Choroid plexus epithelial cell (primary cell): ENCODE data around the gene GRK3.
"Not testable (repeated sequence)": the region's sequence is repeated elsewhere in the genome, so short reads cannot be mapped to it uniquely, and the experiment has no call there.

Experiments used
- DNase-seq: peaks from one replicate; pipeline ENCODE4 v3.0.0-alpha.2; 2010; ENCODE audit warnings: low read depth
- H3K4me3 ChIP-seq: 2 replicates; pipeline ENCODE4 v1.5.1; 2011; ENCODE audit warnings: low read depth, mild to moderate bottlenecking, control low read depth, low read length, moderate library complexity
- TF ChIP-seq, protein P1 (sequence below): conservative IDR thresholded peaks from 2 replicates; pipeline ENCODE4 v1.5.1; 2011; ENCODE audit warnings: low read depth, mild to moderate bottlenecking, control low read depth, inconsistent platforms, low read length, moderate library complexity

Gene GRK3

GRCh38 chr22:25554238-25554671 is 10.2 kb upstream of the GRK3 start:
- no peak overlapping the region for H3K4me3 ChIP-seq
- no peak for DNase-seq
- TF ChIP-seq, protein P1, sequence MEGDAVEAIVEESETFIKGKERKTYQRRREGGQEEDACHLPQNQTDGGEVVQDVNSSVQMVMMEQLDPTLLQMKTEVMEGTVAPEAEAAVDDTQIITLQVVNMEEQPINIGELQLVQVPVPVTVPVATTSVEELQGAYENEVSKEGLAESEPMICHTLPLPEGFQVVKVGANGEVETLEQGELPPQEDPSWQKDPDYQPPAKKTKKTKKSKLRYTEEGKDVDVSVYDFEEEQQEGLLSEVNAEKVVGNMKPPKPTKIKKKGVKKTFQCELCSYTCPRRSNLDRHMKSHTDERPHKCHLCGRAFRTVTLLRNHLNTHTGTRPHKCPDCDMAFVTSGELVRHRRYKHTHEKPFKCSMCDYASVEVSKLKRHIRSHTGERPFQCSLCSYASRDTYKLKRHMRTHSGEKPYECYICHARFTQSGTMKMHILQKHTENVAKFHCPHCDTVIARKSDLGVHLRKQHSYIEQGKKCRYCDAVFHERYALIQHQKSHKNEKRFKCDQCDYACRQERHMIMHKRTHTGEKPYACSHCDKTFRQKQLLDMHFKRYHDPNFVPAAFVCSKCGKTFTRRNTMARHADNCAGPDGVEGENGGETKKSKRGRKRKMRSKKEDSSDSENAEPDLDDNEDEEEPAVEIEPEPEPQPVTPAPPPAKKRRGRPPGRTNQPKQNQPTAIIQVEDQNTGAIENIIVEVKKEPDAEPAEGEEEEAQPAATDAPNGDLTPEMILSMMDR, result no peak

DNA sequence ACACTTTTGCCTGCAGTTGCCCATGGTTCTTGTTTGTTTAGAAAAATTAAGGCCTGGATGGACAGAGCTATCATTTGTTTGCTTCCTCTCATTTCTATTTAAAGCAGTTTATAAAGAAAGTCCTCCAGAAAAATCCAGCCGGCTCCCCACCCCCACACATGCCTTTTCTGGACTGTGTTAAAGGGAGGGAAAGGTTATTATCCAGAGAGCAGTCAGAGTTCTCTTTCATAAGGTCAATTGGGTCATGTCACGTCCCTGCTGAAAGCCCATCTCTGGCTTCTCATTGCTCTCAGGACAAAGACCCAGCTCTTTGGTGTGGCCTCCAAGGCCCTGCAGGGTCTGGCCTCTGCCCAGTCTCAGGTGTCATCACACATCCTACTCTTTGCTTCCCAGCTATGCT is 9.8 kb upstream of the GRK3 start:
- DNase-seq, result no peak
- H3K4me3 ChIP-seq, result no peak overlapping the region
- TF ChIP-seq, protein P1, result no peak

DNA sequence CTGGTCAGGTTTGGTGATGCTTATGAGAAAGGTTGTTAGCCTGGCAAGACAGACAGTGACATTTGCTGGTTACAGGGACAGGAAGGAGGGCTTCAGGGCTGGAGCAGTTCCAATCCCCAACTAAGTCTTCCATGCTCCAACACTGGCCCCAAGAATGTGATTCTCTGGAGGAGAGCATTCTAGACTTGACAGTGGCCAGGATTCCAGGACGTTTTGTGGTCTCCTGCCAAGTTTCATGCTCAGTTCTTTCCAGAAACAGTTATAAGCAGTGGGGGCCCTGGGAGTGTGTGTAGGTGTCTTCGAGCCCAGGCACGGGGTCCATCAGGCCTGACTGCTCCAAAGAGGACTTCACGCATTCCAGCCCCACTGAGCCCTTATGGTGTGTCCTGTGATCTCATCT is 8.9 kb upstream of the GRK3 start:
- no peak for DNase-seq
- no peak overlapping the region for H3K4me3 ChIP-seq
- TF ChIP-seq, protein P1, result no peak

GRCh38 chr22:25557218-25557617 is 7.3 kb upstream of the GRK3 start:
- H3K4me3 ChIP-seq, result no peak overlapping the region
- no peak for DNase-seq
- TF ChIP-seq, protein P1, result no peak

GRCh38 chr22:25558341-25558740 is 6.1 kb upstream of the GRK3 start:
- no peak overlapping the region for H3K4me3 ChIP-seq
- TF ChIP-seq, protein P1, result no peak
- DNase-seq, result no peak

GRCh38 chr22:25559910-25560309 is 4.6 kb upstream of the GRK3 start:
- DNase-seq, H3K4me3 ChIP-seq: not testable (repeated sequence)

- H3K4me3 ChIP-seq, DNase-seq: not testable (repeated sequence)
These were observed 3.3 kb upstream of the GRK3 start for GRCh38 chr22:25561182-25561581.

DNA sequence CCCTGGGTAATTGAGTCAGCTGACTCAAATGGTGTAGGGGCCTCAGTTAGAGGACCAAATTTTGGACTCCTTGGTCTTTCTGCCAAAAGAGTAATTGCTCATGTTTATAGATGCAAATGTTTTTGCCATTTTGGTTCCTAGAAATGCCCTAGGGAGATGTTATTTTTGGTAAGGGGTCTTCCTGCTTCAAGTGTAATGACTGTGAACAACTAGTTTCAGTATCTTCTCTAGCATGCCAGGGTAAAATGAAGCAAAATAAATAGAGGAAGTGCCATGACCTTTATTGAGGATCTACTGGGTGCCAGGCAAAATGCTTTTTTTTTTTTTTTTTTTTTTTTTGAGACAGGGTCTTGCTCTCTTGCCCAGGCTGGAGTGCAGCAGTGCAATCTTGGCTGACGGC is 2.5 kb upstream of the GRK3 start:
- not testable (repeated sequence) for H3K4me3 ChIP-seq, DNase-seq

DNA sequence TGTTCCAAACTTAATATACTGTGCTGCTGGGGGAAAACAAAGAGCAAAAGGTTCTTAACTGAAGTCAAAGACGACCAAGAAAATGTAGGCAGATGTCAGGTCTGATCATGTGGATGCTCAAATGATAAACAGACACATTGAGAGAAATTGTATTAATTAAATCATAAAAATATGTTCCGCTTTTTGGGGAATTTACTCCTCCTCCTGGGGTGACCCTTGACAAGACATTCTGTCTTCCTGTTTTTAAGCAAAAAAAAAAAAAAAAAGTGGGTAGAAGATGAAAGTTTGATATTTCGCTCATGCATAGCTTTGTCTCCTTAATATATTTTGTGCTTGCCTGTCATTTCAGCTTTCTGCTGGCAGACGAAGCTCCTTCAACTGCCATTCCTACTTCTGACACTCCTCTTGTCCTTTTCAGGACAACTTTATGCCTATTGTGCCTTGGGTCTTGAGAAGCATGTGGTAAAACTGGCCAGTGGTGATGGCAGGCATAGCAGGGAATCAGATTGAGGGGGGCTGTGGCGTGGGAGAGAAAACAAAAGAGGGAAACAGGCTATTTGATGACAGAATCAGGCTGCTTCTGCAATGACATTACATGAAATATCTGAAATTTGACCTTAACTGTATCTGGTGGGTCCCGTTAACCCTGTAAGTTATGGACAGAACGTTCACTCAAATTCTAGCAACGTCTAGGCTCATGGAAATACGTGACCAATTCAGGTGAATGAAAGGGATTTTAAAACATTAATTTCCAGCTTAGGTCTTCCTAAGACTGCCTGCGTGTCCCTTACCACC is 1.3 kb upstream of the GRK3 start:
- DNase-seq, result not testable (repeated sequence)

More for the DNA sequence above, 1.3 kb upstream of the GRK3 start:
- not testable (repeated sequence) for H3K4me3 ChIP-seq
